WERI-Rb-1 (cell line): Measurements from ENCODE around the gene IGSF1.
A peak's percentile ranks its signal among the peaks of the same experiment; 100 is the strongest.

Experiments used
- DNase-seq: peaks from one replicate; pipeline ENCODE4 v3.0.0-alpha.2; 2020
- H3K27ac ChIP-seq: fragments of 250-450 bp; sonication (Bioruptor Pico); 2 replicates; pipeline ENCODE4 v1.5.1; 2020; ENCODE audit warnings: mild to moderate bottlenecking, moderate library complexity
- H3K27me3 ChIP-seq: fragments of 250-450 bp; sonication (Bioruptor Pico); 2 replicates; pipeline ENCODE4 v1.5.1; 2021; ENCODE audit warnings: mild to moderate bottlenecking, low read depth, moderate library complexity; ENCODE audit not compliant: insufficient read depth, severe bottlenecking
- H3K36me3 ChIP-seq: fragments of 250-450 bp; sonication (Bioruptor Pico); 2 replicates; pipeline ENCODE4 v1.5.1; 2020; ENCODE audit warnings: mild to moderate bottlenecking, moderate library complexity
- H3K4me3 ChIP-seq: 2 replicates; pipeline ENCODE4 v1.5.1; 2011; ENCODE audit warnings: low read depth, mild to moderate bottlenecking, control low read depth, low read length
- H3K9me3 ChIP-seq: fragments of 250-450 bp; sonication (Bioruptor Pico); 2 replicates; pipeline ENCODE4 v1.5.1; 2021; ENCODE audit warnings: mild to moderate bottlenecking, moderate library complexity; ENCODE audit not compliant: severe bottlenecking
- TF ChIP-seq, protein P1 (sequence below): IDR thresholded peaks from 2 replicates; pipeline ENCODE4 v1.5.1; 2011; ENCODE audit warnings: low read depth, mild to moderate bottlenecking, control low read depth, inconsistent platforms, low read length

The IGSF1 gene

GRCh38 chrX:131279197-131279596, 9.9 kb downstream of the IGSF1 start:
- no peaks in the 10 kb centered on the region for H3K9me3 ChIP-seq
- H3K4me3 ChIP-seq = no peak overlapping the region
- TF ChIP-seq, protein P1, sequence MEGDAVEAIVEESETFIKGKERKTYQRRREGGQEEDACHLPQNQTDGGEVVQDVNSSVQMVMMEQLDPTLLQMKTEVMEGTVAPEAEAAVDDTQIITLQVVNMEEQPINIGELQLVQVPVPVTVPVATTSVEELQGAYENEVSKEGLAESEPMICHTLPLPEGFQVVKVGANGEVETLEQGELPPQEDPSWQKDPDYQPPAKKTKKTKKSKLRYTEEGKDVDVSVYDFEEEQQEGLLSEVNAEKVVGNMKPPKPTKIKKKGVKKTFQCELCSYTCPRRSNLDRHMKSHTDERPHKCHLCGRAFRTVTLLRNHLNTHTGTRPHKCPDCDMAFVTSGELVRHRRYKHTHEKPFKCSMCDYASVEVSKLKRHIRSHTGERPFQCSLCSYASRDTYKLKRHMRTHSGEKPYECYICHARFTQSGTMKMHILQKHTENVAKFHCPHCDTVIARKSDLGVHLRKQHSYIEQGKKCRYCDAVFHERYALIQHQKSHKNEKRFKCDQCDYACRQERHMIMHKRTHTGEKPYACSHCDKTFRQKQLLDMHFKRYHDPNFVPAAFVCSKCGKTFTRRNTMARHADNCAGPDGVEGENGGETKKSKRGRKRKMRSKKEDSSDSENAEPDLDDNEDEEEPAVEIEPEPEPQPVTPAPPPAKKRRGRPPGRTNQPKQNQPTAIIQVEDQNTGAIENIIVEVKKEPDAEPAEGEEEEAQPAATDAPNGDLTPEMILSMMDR = no peak
- no peak overlapping the region for H3K27ac ChIP-seq
- no peak for DNase-seq
- no peaks in the 10 kb centered on the region for H3K36me3 ChIP-seq
- peaks cover 3% of the 10 kb centered on the region for H3K27me3 ChIP-seq

DNA sequence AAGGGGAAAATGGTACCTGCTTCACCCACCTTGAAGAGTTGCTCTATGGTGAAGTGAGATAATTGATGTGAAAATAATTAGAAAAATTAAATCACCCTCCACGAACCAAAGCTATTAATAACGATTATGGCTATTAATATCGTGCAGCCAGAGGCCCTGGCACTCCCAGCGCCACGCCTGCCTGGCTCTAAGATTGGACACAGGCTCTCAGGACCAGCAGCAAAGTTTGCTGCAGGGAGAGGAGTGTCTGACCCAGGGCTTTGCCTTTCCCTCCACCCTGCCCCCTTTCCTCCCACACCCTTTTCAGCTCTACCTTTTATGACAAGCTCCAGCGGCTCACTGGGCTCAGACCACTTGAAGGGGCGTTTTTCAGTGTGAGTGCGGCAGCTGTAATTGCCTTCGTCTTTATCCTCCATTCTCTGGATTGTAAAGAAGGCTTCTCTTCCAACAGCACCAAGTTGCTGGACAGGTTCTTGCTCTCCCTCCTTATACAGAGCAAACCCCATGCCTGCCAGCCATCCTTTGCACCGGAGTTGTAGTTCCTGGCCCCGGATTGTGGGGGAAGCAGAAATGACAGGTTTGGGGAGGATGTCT, 11.5 kb downstream of the IGSF1 start:
- Histone ChIP-seq H3K4me3 (no peak overlapping the region), H3K27ac (no peak overlapping the region), H3K36me3 (no peaks in the 10 kb centered on the region), H3K27me3 (peaks cover 3% of the 10 kb centered on the region), H3K9me3 (no peaks in the 10 kb centered on the region)
- TF ChIP-seq, protein P1 = no peak
- no peak for DNase-seq

GRCh38 chrX:131273011-131273410, 16.1 kb downstream of the IGSF1 start:
- Histone ChIP-seq H3K27ac (peak overlapping the region; percentile 65; the same call in 1 of the 2 replicates), H3K4me3 (no peak overlapping the region), H3K36me3 (no peaks in the 10 kb centered on the region), H3K27me3 (no peaks in the 10 kb centered on the region), H3K9me3 (no peaks in the 10 kb centered on the region)
- TF ChIP-seq, protein P1 = no peak
- no peak for DNase-seq

DNA sequence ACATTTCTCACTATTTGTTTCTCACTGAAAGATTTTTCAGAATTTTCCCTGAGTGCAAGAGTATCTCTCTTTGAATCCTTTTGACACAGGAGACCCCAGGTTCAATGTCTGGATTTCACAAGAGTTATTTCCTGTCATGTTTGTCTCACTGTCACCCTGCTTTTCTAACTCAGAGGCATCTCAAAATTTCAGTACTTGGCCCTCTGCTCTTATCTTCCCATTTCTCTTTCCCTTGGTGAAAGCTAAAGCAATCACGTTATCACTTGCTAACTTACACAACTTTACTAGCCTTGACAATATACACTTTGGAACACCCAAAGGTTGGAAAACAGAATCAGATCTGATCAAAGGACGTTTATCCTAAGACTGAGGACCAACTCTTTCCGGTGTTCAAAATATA, 17.3 kb downstream of the IGSF1 start:
- H3K4me3 ChIP-seq = no peak overlapping the region
- no peak overlapping the region for H3K27ac ChIP-seq
- H3K36me3 ChIP-seq = no peaks in the 10 kb centered on the region
- no peaks in the 10 kb centered on the region for H3K27me3 ChIP-seq
- DNase-seq = no peak
- no peaks in the 10 kb centered on the region for H3K9me3 ChIP-seq
- TF ChIP-seq, protein P1 = no peak

- H3K4me3 ChIP-seq = no peak overlapping the region
- H3K27me3 ChIP-seq = no peaks in the 10 kb centered on the region
- no peaks in the 10 kb centered on the region for H3K36me3 ChIP-seq
- DNase-seq = no peak
- TF ChIP-seq, protein P1 = no peak
- H3K27ac ChIP-seq = no peak overlapping the region
- H3K9me3 ChIP-seq = no peaks in the 10 kb centered on the region
Measured at GRCh38 chrX:131271274-131271673, 17.8 kb downstream of the IGSF1 start.

- DNase-seq = no peak
- H3K4me3 ChIP-seq = no peak overlapping the region
- no peaks in the 10 kb centered on the region for H3K27me3 ChIP-seq
- no peak overlapping the region for H3K27ac ChIP-seq
- TF ChIP-seq, protein P1 = no peak
- H3K9me3 ChIP-seq = no peaks in the 10 kb centered on the region
- no peaks in the 10 kb centered on the region for H3K36me3 ChIP-seq
Measured at GRCh38 chrX:131270080-131270479, 19.0 kb downstream of the IGSF1 start.
